ENCODE data around the gene OXA1L. TPM values are rescaled to one million over a fixed set of nuclear protein-coding genes. Genes with fewer than 3 reads are reported as not detected.
"Not testable (repeated sequence)": the region's sequence is repeated elsewhere in the genome, so short reads cannot be mapped to it uniquely, and the experiment has no call there.

Gene OXA1L
- total RNA-seq, 1 donor from 2014 or later = 68.3 TPM

DNA sequence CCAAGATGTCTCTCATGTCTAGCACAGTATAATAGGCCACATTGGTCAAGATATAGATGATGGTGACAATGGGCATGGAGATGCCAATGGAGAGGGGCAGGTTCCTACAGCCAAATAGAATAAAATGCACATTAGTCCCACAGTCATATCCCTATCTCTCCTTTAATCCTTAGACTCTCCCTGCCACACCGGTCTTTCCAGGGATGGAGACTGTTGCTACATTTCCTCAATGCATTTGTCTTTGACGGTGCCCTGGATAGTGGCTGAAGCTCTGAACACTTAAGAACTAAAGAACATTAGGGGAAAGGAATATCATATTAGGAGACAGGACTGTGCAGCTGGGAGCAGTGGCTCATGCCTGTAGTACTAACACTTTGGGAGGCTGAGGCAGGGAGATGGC lies 9.7 kb downstream of the OXA1L start:
- intact Hi-C loops (cut with DNase I) = no loop called here
- Histone ChIP-seq H3K36me3 (peaks cover 16 to 30% of the 10 kb centered on the region in 2 donors), H3K4me3 (no peak overlapping the region), H3K4me1 (no peaks in the 10 kb centered on the region), H3K27ac (no peak overlapping the region), H3K9me3 (no peaks in the 10 kb centered on the region), H3K27me3 (no peaks in the 10 kb centered on the region)
- TF ChIP-seq, protein P1, sequence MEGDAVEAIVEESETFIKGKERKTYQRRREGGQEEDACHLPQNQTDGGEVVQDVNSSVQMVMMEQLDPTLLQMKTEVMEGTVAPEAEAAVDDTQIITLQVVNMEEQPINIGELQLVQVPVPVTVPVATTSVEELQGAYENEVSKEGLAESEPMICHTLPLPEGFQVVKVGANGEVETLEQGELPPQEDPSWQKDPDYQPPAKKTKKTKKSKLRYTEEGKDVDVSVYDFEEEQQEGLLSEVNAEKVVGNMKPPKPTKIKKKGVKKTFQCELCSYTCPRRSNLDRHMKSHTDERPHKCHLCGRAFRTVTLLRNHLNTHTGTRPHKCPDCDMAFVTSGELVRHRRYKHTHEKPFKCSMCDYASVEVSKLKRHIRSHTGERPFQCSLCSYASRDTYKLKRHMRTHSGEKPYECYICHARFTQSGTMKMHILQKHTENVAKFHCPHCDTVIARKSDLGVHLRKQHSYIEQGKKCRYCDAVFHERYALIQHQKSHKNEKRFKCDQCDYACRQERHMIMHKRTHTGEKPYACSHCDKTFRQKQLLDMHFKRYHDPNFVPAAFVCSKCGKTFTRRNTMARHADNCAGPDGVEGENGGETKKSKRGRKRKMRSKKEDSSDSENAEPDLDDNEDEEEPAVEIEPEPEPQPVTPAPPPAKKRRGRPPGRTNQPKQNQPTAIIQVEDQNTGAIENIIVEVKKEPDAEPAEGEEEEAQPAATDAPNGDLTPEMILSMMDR (IDR thresholded peaks at IDR 0.05) = no peak
- DNase-seq (ENCODE audit: low spot score in 2 of 2) = no peak

DNA sequence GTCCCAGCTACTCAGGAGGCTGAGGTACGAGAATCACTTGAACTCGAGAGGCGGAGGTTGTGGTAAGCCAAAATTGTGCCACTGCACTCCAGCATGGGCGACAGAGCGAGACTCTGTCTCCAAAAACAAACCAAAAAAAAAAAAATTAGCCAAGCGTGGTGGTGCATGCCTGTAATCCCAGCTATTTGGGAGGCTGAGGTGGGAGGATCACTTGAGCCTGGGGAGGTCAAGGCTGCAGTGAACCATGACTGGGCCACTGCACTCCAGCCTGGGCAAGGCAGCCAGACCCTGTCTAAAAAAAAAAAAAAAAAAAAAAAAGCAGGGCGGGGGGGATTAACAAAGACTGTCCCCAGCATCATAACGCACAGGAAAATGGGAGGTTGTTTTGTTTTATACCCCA lies 10.4 kb downstream of the OXA1L start:
- H3K4me3 ChIP-seq; DNase-seq (ENCODE audit: low spot score in 2 of 2); H3K4me1 ChIP-seq; H3K27ac ChIP-seq; intact Hi-C loops (cut with DNase I); H3K9me3 ChIP-seq; H3K27me3 ChIP-seq: not testable (repeated sequence)
- H3K36me3 ChIP-seq = peaks cover 10 to 24% of the 10 kb centered on the region in 2 donors

- TF ChIP-seq, protein P1 (IDR thresholded peaks at IDR 0.05) = no peak
- Histone ChIP-seq H3K4me3 (no peak overlapping the region), H3K4me1 (no peaks in the 10 kb centered on the region), H3K36me3 (peaks cover 3 to 11% of the 10 kb centered on the region in 2 donors), H3K27ac (no peak overlapping the region), H3K27me3 (no peaks in the 10 kb centered on the region), H3K9me3 (no peaks in the 10 kb centered on the region)
- intact Hi-C loops (cut with DNase I) = no loop called here
- DNase-seq (ENCODE audit: low spot score in 2 of 2) = no peak
Measured at GRCh38 chr14:22778084-22778483, 11.6 kb downstream of the OXA1L start.

GRCh38 chr14:22780105-22780679 lies 13.7 kb downstream of the OXA1L start:
- H3K4me1 ChIP-seq = no peaks in the 10 kb centered on the region
- no peak overlapping the region for H3K27ac ChIP-seq
- peaks cover 0 to 5% of the 10 kb centered on the region in 2 donors for H3K36me3 ChIP-seq
- no peak for DNase-seq (ENCODE audit: low spot score in 2 of 2)
- no peaks in the 10 kb centered on the region for H3K9me3 ChIP-seq
- TF ChIP-seq, protein P1 (IDR thresholded peaks at IDR 0.05) = no peak
- intact Hi-C loops (cut with DNase I) = no loop called here
- no peak overlapping the region for H3K4me3 ChIP-seq
- H3K27me3 ChIP-seq = no peaks in the 10 kb centered on the region

GRCh38 chr14:22780941-22781300 lies 14.4 kb downstream of the OXA1L start:
- Histone ChIP-seq H3K36me3 (no peaks in the 10 kb centered on the region), H3K27me3 (no peaks in the 10 kb centered on the region), H3K27ac (peak overlapping the region; percentile 2 to 37), H3K4me1 (no peaks in the 10 kb centered on the region), H3K9me3 (no peaks in the 10 kb centered on the region), H3K4me3 (no peak overlapping the region)
- intact Hi-C loops (cut with DNase I) = no loop called here
- TF ChIP-seq, protein P1 (IDR thresholded peaks at IDR 0.05) = no peak
- no peak for DNase-seq (ENCODE audit: low spot score in 2 of 2)

DNA sequence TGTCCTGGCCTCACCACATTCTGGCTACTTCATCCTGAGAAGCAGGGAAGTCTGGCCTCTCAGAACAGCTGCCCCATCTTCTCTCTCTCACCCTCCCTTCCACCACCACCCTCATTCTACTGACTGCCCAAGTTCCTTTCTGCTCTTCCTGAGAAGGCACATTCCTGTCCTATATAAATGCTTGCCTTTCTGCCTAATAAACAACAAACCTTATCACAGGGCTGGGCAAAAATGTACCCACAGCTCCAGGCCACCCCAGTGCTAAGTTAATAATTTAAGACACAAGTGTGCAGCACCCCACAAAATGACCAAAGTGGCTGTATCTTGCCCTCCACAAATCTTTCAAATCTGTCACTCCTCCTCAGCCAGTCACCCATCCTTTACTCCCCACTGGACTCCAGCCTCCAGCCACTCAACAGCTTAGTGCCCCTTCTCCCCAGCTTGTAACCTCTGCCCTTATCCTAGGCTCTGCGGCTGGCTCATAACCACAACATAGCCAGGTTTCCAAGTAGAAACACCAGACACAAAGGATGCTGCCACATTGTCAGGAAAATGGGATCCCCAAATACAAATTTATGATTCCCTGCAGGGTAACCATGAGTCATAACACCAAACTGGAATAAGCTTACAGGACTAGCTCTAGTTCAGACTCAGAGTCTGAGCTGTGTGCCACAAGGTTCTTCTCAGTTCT lies 15.0 kb downstream of the OXA1L start:
- H3K4me3 ChIP-seq = no peak overlapping the region
- no peaks in the 10 kb centered on the region for H3K4me1 ChIP-seq
- intact Hi-C loops (cut with DNase I) = no loop called here
- no peaks in the 10 kb centered on the region for H3K9me3 ChIP-seq
- no peaks in the 10 kb centered on the region for H3K36me3 ChIP-seq
- TF ChIP-seq, protein P1 (IDR thresholded peaks at IDR 0.05) = no peak
- no peaks in the 10 kb centered on the region for H3K27me3 ChIP-seq
- DNase-seq (ENCODE audit: low spot score in 2 of 2) = no peak
- peak overlapping the region; percentile 2 to 37 for H3K27ac ChIP-seq
